ENCODE data around the gene ZSCAN29.
"Not testable (repeated sequence)": the region's sequence is repeated elsewhere in the genome, so short reads cannot be mapped to it uniquely, and the experiment has no call there.

Gene ZSCAN29

GRCh38 chr15:43370975-43371974 is at the start of gene ZSCAN29, which contains the start of gene TUBGCP4:
TSS of gene ZSCAN29 (minus strand) at chr15:43371043. CDS start at chr15:43369913, 1,130 bp downstream.
TSS of gene TUBGCP4 (plus strand) at chr15:43371101. CDS start at chr15:43371355, 254 bp downstream.
- DNase-seq = peak; percentile 45 to 93 (median 84)
- intact Hi-C loops (cut with DNase I) = no loop called here

DNA sequence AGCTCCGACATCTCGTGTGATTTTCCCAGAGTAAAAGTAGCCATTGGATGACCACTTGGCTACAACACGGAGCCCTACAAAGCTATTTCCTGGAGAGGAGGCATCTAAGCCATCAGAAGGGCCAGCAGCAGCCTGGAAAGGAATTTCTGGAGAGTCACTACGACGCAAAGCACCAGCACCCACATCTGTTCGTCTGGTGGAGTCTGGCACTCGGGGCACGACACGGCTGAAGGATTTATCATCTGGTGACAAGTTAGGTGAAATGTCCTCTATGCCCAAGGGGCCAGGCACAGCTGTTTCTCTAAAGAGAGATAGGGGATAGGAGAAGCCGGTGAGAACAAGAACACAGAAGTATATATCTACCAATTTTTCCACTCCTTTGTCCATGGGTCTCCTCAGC is 49.6 kb upstream of the ZSCAN29 start:
- intact Hi-C loops (cut with DNase I) = no loop called here

DNA sequence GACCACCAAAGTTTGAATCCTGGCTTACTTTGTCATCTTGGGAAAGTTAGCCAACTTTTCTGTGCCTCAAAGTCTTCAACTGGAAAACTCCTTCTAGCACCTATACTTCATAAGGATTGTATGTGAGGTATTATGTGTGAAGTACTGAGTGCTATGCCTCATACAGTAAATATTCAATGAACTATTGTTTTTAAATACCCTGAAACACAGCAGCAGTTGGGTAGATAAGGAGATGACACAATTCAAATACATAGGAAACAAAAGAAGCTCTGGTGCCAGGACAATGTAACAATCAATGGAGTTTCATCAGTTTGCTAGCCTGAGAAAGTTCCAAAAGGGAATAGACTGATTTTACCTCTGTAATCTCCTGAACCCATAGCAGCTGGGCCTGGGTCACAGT is 43.4 kb upstream of the ZSCAN29 start:
- no peak for DNase-seq
- intact Hi-C loops (cut with DNase I) = no loop called here

More for the DNA sequence above, 49.6 kb upstream of the ZSCAN29 start:
- no peak for DNase-seq

GRCh38 chr15:43412096-43412495 is 41.3 kb upstream of the ZSCAN29 start:
- intact Hi-C loops (cut with DNase I) = no loop called here
- DNase-seq = no peak

DNA sequence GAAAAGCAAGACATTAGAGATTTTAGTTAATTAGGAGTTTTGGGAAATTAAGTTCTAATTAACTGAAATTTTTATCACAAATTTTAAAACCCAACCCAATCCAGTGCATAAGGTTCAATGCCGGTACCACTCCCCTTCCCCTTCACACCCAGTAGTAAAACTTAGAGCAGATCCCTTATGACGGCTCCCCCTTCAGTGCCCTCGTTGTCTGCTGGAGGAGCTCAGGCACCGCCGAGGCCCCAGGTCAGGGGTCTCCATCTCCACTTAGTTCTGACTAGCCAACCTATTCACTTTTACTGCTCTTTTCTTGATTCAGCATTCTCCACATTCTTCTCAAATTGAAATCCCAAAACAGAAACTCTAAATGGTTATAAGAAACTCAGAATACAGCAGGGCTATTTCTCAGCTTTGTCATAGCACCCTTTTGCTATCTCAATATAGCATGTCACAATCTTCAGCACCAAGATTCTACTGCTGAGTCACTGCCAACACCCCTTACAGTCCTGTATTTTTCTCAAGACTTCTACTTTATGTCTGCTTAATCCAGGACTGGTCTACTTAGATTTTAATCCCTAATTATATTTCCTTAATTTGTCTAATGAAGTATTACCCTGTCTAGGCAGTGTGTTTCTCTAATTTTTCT is 39.9 kb upstream of the ZSCAN29 start:
- no peak for DNase-seq
- intact Hi-C loops (cut with DNase I) = no loop called here

GRCh38 chr15:43408789-43409188 is 37.9 kb upstream of the ZSCAN29 start:
- intact Hi-C loops (cut with DNase I) = no loop called here
- DNase-seq = peak in 1 of 42 donors; percentile 15

DNA sequence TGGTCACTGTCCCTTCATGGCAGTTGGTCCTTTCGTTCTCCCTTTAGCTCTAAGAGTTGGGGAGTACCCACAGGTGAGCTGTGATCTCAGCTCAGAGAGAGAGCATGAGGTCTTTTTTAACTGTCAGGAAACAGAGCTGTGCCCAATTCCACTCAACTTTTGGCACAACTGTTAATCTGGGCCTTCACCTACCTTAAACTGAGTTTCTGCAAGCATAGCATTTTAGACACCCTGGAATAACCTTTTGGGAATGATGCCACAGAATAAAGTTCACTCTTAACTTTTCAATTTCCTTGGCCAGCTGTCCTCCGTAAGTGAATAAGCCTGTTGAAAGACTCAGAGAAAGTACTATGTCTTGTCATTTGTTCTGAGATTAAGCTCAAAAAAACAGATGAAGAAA is 36.0 kb upstream of the ZSCAN29 start:
- no peak for DNase-seq
- intact Hi-C loops (cut with DNase I) = no loop called here

DNA sequence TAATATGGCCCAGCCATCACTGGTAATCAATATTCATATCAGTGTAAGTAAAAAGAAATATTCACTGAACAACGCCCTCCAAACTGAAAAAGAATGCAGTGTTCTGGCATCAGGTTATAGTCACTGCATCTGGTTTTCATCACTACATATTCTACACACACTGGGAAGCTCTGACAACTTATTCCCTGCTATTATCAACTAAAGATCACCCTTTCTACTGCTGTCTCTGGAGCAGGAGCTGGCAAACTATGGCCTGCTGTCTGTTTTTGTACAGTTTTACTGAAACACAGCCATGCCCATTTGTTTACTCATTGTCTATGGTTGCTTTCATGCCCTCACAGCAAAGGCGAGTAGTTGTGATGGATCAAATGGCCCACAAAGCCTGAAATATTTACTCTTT is 35.3 kb upstream of the ZSCAN29 start:
- intact Hi-C loops (cut with DNase I) = no loop called here
- DNase-seq = no peak

DNA sequence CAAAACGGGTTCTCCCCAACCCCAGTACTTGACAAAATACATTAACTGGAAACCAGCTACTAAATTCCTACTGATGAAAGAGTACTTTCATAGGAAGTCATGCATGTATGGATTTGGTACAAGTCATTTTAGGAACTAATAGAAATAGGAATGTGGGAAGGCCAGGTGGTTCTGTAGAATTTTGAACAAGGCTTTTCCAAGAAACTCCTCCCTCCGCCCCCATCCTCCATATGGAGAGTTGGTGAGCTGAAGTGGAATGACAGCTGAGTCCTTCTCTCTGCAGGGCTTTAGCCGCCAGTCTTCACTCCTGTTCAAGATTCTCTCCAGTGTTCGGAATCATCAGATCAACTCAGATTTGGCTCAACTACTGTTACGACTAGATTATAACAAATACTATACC is 33.3 kb upstream of the ZSCAN29 start:
- DNase-seq = no peak
- intact Hi-C loops (cut with DNase I) = no loop called here

DNA sequence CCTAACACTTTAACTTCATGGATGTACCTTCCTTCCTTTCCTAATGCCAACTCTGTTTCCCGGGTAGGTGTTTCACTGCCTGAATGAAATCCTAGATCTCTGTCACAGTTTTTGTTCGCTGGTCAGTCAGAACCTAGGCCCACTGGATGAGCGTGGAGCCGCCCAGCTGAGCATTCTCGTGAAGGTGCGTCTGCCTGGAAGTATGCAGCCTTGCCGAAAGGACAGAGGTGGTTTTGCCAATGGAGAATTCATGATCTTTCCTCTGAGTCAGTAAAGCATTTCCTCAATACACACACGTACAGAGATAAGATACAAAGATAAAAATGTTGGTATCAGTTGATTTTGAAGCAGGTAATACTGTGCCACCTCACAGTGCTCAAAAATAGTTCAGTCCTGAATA is 32.8 kb upstream of the ZSCAN29 start:
- intact Hi-C loops (cut with DNase I) = no loop called here
- no peak for DNase-seq

GRCh38 chr15:43402255-43402654 is 31.4 kb upstream of the ZSCAN29 start:
- intact Hi-C loops (cut with DNase I) = no loop called here
- no peak for DNase-seq

DNA sequence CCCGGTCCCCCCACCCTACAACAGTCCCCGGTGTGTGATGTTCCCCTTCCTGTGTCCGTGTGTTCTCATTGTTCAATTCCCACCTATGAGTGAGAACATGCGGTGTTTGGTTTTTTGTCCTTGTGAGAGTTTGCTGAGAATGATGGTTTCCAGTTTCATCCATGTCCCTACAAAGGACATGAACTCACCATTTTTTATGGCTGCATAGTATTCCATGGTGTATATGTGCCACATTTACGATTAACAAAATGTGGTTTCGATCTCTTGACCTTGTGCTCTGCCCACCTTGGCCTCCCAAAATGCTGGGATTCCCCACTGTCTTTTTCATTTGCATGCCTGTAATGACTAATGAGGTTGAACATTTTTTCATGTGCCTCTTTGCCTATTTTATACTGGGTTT is 22.7 kb upstream of the ZSCAN29 start:
- DNase-seq; intact Hi-C loops (cut with DNase I): not testable (repeated sequence)

DNA sequence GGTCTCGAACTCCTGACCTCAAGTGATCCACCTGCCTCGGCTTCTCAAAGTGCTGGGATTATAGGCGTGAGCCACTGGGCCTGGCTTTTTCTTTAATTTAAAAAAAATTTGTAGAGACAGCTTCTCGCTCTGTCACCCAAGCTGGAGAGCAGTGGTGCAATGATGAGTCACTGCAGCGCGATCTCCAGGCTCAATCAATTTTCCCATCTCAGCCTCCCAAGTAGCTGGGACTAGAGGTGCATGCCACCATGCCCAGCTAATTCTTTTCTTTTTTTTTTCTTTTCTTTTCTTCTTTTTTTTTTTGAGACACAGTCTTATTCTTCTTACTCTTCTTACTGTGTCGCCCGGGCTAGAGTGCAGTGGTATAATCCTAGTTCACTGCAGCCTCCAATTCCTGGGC is 19.9 kb upstream of the ZSCAN29 start:
- intact Hi-C loops (cut with DNase I) = no loop called here
- DNase-seq = peak in 15 of 42 donors; percentile 13 to 57 (median 31)

- intact Hi-C loops (cut with DNase I) = no loop called here
- no peak for DNase-seq
Observed at GRCh38 chr15:43383070-43383469, 12.2 kb upstream of the ZSCAN29 start.

DNA sequence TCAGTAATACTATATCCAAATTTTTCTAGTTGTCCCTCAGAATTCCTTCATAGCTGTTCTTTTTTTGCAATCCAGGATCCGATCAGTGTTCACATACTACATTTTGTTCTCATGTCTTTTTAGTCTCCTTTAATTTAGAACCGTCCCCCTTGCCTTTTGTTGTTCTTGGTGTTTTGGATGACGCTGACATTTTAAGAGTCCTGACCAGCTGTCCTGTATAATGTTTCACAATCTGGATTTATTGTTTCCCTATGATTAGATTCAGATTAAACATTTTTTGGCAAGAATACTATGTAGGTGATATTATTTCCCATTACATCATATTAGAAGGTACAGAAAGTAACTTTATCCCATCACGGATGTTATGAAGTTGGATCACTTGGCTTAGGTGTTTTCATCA is 11.5 kb upstream of the ZSCAN29 start:
- DNase-seq = no peak
- intact Hi-C loops (cut with DNase I) = no loop called here

GRCh38 chr15:43378601-43379000 is 7.8 kb upstream of the ZSCAN29 start:
- DNase-seq = no peak
- intact Hi-C loops (cut with DNase I) = no loop called here

DNA sequence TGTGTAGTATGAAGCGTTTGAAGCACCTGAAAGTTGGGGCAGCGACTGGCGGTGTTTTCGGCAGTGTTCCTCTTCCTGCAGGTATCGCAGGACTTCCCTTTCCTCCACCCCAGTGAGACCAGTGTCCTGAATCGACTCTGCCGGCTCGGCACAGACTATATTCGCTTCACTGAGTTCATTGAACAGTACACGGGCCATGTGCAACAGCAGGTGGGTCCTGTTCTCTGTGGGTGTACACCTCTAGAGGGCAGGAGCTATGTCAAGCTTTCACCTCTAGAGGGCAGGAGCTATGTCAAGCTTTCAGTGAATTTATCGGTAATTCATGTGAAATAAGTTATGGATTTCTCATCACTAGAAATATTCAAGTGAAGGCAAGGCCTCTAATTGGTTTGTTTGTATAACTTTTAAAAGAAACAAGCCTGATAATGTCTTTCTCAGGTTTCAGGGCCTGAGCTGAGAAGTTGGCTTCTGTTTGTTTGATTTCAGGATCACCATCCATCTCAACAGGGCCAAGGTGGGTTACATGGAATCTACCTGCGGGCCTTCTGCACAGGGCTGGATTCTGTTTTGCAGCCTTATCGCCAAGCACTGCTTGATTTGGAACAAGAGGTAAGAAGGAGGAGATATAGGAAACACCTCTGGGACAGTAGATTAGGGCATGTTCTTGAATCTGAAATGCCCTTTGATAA is 5.3 kb upstream of the ZSCAN29 start:
- peak in 11 of 42 donors; percentile 23 to 56 (median 30) for DNase-seq
- intact Hi-C loops (cut with DNase I) = no loop called here

- DNase-seq = peak in 21 of 42 donors; percentile 6 to 52 (median 15)
- intact Hi-C loops (cut with DNase I) = no loop called here
Observed at GRCh38 chr15:43370310-43370974, 401 bp downstream of the ZSCAN29 start.

GRCh38 chr15:43361313-43361903 is 9.4 kb downstream of the ZSCAN29 start:
- intact Hi-C loops (cut with DNase I) = no loop called here
- DNase-seq = no peak

Data from head of caudate nucleus (tissue), 42 donors.